ENCODE data around the gene NELFCD. TPM values are rescaled to one million over a fixed set of nuclear protein-coding genes. Genes with fewer than 3 reads are reported as not detected.
"Not testable (repeated sequence)": the region's sequence is repeated elsewhere in the genome, so short reads cannot be mapped to it uniquely, and the experiment has no call there.

NELFCD gene
- polyA plus RNA-seq, 3 donors: 129 to 156 (median 149) TPM

DNA sequence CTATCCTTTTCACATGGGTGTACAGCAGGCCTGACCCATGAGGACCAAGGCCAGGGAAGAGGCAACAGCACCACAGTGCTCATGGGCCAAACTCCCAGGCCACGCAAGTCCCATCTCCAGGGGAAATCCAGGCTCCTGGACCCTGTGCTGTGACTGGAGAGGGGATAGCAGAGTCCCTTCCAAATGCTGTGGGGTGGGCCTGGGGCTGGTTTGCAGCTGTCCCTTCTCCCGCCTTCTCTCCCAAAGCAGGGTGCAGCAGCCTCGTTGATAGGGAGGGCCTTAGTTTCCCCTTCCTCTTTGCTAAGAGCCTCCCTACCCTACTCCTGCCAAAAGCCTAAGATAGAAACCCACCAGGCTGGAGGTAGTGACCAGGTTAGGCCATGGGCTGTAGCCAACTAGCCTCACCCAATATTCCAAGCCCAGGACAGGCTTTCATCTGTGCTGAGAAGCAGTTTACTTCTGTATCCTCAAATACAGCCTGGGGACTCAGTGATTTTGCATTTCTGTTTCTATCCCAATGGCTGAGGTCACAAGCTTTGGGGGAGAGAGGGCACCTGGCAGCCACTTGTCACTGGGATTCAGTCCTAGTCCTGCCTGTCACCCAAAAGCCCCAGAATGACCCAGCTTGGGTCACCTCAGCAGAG is 24.6 kb downstream of the NELFCD start:
- DNase-seq: no peak

DNA sequence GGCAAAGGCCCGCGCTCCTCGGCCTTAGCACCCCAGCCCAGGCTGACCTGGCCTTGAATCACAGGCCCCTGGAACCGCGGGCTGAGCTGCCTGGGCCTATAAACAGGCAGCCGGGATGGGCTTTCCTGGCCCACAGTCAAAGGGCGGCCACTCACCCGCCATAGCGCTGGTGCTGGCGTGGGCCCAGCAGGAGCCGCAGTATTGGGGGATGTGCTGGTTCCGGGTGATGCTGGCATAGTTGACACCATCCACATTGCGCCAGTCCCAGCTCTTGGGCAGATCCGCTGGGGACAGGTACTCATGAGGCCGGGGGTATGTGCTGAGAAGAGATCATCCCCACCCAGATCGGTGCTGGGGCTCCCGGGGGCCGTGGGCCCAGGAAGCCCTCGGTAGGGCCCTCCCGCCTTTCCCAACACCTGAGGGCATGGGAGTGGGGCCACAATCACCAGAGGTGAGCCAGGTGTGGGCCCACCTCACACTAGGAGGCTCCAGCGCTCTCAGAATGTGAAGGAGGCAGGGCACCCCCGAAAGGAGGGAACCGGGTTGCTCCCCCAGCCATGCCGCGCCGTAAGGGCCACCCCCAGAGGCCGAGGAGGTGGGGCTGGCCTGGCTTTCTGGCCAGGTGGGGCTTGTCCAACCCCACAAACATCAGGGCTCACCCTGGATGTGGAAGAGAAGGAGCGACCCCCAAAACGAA is 25.3 kb downstream of the NELFCD start:
- DNase-seq: no peak

DNA sequence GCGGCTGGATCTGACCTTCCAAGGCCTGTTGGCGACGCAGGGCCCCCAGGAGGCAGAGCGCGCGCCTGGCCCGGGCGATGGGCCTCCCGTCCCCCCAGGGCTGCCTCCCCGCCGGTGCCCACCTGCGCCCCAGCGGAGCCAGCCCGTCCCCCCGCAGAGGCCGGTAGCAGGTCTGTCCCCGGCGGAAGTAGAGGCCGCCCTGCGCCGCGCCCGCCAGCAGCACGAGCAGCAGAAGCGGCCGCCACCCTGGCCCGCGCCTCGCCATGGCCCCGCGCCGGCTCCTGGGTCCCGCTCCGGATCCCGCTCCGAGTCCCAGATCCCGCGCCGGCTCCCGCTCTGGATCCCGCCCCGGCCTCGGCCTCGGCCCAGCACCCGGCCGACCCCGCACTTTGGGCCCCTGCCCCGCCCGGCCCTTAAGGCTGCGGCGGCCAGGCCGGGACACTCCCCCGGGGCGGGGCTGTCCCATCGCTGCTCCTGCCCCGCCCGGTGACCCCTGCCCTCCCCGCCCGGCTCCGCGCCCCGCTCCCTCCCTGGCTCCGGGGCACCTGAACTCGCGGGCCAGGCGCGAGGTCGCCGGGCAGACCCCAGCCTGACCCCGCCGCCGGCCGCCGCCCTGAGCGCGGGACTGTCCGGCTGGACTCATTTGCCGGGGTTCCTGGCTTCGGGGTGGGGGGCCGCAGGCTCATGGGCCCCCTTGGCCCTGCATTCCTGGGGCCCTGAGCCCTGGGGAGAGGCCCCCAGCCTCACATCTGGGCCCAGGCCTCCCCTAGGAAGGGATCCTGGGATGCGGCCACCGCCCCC is 26.0 kb downstream of the NELFCD start, which contains the start of gene CTSZ:
Gene CTSZ (minus strand): TSS at position 391 of the 801 bp plus-strand sequence. CDS start 126 bp downstream, at position 265.
- DNase-seq: peak; percentile 44

DNA sequence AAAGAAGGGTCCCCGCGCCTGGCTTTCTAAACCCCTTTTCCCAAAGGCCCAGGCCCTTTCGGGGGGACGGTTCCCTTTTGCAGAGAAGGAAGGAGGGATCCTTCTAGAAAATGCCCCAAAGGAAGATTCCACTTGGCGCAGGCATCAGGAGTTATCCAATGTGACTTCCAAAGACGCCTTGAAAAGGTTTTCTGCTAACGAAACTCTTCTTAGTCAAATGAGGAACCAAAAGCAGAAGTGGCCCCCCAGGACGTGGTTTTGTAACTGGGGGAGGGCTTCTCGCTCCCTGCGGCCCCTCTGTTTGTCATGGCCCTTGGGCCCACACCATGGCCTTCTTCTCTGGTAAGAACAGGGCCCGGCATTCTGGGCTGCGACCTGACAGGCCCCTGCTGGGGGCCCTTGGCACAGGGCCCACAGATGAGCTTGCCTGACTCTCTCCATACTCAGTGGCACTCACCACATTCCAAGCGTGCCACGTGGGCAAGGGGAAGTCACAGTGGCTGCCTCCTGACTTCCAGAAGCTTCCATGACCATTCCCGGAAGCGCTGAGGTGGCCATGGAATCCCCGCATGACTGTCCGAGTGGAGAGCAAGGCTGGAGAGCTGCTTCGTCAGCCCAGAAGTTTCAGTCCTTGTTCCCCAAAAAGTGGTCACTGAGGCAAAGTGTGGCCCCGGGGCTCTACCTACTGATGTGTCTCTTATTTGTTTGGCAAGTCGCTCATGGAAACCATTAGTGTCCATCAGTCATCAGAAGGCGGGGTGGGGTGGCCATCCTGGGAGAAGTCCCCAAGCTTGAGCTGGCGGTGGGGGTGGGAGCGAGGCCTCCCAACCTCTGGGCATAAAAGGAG is 26.8 kb downstream of the NELFCD start:
- DNase-seq: no peak

DNA sequence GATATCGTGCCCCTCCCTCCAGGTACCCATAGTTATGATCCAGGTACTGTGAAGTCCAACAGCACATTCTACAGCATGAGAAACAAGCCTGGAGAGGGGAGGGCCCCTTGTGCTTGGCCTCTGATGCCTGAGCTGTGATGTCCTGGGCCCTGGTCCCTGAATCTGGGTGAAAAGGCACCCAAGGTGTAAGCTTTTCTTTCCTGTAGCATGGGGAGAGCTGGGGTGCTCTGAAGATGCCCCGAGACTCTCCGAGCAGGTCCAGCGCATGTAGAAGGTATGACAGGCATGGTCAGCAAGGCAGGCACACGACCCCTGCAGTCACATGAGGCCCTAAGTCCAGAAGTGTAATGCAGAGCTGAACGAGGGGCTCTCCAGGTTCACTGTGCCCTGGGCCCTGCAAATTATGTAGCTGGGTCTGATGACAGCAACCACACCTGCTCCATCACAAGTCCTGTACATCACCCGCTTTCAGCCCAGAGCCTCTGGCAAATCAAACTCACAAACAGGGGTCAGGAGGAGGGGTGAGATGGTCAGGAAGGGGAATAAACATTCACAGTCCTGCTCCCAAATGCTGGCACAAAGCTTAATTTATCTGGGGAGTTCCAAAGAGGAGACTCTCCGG is 27.8 kb downstream of the NELFCD start:
- DNase-seq: no peak

DNA sequence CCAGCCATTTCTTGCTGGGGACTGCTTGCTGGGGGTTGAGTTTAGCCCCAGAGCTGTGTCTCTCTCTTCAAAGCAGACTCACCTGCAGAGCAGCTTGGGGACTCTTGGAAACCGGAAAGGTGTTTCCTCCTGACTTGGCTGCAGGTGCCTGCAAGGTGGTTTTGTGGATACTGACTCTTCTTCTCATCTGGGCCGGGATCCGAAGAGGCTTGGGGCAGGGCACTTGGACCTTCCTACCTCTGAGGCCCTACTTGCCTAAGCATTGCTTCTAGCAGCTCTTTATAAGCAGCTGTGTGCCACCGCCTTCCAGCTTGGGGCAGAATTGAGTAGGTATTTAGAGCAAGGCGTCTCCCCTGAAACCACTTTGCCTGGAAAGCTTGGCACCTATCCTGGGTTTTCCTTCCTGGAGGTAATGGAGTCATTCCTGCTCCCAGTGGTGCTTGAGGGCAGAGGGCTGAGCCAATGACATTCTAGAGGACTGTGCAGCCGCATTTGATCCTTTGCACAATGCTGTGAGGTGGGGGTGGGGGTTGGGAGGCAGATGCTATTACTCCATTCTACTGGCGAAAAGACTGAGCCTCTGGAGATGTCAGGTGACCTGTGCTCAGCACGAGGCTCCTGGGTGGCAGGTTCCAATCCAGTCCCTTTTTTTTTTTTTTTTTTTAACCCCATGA is 29.4 kb downstream of the NELFCD start:
- DNase-seq: no peak

DNA sequence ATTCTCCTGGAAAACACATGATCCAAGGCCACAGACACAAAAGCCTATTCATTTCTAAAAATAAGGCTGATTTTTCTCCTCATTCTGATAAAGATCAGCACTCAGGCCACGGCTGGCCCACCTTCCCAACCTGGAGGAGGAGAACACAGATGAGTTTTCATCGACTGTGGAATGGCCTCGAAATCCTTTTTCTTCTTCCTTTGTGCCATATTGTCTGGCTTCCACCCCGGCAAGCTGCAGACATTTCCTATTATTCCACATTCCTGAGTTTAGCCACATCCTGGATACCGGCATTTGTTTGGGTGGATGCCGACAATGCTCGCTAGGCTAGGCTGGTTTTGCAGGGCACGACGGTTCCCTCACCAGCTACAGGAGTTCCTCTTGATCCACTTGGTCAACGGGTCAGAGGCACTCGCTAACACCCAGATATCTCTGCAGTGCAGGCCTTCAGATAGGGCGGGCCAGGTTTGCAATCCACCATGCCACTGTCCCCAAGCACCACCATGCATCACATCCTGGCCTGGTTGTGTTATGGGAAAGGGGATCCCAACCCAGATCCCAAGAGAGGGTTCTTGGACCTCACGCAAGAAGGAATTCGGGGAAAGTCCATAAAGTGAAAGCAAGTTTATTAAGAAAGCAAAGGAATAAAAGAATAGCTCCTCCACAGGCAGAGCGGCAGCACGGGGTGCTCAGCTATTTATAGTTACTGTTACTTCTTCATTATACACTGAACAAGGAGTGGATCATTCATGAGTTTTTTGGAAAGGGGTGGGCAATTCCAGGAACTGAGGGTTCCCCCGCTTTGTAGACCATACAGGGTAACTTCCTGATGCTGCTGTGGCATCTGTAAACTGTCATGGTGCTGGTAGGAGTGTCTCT is 30.2 kb downstream of the NELFCD start:
- DNase-seq: no peak

DNA sequence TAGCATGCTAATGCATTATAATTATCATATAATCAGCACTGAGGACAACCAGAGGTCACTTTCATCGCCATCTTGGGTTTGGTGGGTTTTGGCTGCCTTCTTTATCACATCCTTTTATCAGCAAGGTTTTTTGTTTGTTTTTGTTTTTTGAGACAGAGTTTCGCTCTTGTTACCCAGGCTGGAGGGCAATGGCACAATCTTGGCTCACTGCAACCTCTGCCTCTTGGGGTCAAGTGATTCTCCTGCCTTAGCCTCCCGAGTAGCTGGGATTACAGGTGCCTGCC is 30.8 kb downstream of the NELFCD start:
- DNase-seq: not testable (repeated sequence)

DNA sequence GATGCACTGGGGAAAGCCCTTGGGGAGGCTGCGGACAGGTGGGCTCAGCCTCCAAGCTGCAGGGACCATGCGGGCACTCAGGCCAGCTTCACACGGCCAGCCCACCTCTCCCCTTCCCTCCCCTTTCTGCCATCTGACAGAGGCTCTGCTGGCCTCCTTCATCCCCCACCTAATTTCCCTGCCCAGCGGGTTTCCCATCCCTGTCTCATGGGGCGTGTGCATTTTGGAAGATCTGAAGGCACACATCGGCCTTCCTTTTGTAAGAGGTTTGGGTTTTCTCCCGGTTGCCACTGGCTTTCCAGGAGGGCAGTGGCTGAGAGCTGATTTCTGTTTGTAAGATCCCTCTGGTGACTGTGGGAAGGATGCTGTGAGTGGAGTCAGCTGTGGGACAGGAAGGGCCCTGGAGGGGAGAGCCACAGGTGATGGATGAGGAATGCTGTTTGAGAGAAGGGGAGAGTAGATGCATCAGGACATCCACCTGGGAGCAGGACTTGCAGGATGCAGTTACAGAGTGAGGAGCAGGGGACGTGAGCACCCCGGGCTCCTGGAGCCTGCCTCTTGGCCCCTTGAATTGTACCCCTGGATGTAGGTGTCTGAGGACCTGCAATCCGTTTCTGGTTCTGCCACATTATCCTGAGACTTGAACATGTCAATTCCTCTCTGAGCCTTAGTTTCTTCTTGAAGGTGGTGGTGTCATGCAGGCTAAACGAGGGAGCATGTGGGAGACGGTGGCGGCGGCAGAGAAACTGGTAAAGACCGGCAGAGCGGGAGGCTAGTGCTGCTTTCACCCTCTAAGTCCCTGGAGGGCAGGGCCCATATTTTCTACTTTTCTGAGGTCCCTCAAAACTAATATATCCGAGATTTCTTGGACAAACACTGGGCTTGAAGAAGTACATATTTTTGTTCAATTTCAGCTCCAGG is 32.2 kb downstream of the NELFCD start:
- DNase-seq: no peak

DNA sequence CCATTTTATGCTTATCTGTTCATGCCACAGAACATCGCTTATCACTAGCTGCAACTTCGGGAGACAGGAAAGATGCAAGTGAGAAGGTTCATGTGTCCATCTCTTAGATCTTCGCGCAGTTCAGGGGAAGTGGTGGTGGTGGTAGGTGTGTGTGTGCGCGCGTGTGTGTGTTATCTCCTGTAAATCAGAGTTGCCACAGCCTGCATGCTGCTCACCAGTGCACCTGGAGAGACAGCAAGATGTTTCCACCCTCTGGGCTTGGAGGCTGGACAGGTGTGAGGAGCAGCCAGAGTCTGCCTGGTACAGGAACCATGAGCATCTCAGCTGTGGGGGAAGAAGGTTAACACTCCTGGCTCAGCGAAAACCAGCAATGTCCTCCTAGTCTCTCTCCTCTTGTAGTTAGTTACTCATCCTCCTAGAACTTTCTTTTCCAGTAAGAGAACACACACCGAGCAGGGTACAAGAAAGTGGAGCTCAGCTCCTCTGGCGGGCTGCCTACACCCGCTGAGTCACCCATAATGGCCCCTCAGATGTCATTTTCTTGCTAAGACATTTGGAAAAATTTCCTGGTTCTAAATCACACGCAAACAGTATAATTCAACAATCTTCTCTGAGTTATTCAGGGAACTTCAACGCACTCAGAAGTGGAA is 33.0 kb downstream of the NELFCD start:
- no peak for DNase-seq

DNA sequence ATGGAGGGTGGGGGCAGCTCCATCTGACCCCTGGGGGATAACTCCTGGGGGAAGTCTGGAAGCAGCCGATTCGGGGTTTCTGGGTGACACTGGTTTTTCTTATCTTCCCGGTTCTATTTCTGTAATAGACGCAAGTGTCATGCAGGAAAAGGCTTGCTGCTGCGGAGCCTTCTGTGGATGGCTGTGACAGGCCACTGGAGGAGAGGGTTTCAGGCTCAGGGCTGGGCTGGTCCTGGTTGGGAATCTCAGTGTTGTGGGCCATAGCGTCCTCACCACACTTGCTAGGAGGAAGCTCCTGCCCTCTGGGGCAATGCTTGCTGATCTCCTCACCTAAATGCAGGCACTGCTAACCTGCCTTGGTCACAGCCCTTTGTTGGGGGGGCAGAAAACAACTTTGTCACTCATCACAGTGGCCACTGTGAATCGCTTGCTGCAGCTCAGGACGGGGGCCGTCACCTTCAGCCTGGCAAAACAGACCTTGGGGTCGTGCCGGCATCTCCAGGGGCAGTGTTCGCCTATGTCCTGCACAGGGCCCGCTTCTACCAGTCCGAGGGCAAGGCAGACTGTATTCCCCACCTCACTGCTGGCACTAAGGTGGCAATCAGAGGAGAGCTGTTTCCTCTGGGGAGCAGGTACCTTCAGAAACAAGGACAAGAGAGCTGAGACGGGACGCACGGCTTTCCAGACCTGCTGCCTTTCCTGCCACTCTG is 33.8 kb downstream of the NELFCD start:
- DNase-seq: no peak

DNA sequence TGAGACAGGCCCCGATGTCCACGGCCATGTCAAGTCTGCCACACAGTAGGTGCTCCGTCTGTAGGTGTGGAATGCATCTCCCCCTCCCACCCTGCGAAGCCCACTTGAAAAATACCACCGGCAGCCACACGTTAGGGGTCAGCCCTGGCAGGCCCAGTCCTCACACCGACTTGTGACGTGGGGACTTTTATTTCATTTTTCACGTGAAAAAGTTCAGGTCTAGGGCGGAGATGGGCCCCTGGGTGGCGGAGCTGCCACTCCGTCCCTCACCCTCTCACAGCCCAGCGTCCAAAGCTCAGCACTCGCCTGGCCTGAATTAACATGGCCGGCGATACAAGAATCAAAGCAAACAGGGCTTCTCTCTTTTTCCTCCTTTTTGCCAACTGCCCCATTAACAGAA is 34.4 kb downstream of the NELFCD start:
- DNase-seq: no peak

DNA sequence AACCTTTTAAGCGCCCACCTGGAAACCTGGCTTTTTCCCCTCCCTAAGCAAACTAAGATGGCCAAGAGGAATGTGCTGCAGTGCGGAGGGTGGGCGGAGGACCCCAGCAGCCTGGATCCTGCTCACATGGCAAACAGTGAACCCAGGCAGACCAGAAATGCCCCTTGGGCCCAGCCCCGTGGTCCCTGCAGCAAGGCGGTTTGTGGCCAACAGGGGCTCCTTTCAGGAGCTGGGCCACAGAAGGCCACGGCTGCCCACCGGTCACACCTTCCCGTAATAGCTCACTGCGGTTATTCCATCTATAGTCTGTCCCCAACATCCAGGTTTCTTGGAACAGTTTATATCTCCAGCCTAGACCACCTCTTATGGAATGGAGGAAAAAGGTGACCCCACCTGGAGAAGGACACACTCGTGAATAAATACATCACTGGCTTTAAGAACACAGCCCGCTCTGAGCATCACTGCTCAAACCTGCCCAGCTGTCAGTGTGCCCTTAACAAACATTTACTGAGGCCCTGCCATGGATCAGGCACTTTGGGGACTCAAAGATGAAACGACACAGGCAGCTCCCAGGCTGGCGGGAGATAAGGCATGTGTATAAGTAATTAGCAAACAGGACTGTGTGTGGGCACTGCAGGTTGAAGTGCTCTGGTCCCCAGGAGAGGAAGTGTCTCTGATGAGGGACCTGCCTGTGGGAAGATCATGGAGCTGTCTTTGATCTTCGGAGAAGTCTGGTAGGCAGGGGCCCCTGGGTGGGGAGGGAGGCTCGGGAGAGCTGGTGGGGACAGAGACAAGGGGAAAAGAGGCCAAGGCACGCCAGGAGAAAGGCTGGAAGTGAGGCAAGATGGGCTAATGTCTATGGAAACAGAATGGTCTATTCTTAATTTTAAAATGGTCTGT is 35.0 kb downstream of the NELFCD start:
- no peak for DNase-seq

DNA sequence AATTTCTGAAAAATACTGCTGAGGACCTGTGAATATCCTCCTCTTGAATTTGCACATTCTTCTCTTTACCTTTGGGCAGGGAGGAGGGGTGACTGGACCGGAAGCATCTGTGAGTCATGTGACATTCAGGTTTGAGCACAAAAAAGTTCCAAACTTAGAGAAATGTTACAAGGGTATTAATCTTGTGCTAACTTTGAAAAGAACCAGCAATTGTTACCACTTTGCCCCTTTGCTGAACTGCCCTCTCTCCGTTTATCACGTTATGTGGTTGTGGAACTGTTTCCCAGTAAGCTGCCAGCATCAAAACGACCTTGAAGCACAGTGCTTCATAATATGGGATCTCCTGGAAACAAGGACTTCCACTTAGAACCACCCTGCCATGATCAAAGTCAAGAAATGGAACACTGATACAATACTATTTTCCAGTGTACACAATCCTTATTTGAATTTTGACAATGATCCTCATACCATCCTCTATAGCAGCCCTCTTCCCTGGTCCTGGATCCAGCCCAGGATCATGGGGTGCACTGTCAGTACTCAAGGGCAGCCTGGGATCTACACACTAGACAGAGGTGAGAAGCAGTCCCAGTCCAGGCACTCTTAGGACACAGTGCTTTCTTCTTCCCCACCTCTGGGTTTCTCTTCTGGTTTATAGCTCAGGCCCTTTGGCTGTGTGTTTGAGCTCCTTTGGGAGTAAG is 35.9 kb downstream of the NELFCD start:
- no peak for DNase-seq

DNA sequence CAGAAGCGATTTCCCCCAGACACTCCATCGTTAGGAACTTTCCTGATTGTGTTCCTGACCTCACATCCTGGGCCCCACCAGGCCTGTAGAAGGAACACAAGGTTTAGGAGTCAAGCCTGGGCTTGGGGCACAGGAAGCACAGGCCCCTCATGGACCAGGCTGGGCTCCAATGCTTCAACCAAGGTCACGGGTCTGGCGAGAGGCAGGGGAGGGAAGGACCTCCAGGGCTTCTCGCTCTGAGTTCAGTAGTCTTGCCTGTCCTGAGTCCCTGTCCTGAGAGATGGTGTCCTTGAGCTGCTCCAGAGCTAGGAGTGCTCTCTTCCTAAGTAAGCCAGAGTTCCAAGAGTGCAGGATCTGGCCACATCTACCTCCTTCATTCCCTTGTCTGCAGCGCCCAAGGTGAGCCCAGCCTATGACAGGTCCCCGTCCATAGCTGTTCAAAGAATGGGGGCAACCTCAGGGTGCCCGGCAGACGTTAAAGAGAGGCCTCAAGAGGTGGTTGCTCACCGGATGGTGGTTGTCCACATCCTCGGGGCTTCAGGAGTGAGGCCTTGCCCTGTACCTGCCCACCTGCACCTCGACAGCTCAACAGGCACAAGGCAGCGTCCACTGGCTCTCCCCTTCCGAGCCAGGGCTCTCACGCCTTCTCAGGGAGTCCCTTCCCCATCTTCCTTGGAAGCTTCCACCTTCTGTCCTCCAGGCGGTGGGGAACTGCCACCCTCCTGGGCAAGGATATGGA is 36.6 kb downstream of the NELFCD start:
- no peak for DNase-seq
